Measurements from ENCODE around the gene SEC63.
"Not testable (repeated sequence)": the region's sequence is repeated elsewhere in the genome, so short reads cannot be mapped to it uniquely, and the experiment has no call there.

The SEC63 gene, protein sequence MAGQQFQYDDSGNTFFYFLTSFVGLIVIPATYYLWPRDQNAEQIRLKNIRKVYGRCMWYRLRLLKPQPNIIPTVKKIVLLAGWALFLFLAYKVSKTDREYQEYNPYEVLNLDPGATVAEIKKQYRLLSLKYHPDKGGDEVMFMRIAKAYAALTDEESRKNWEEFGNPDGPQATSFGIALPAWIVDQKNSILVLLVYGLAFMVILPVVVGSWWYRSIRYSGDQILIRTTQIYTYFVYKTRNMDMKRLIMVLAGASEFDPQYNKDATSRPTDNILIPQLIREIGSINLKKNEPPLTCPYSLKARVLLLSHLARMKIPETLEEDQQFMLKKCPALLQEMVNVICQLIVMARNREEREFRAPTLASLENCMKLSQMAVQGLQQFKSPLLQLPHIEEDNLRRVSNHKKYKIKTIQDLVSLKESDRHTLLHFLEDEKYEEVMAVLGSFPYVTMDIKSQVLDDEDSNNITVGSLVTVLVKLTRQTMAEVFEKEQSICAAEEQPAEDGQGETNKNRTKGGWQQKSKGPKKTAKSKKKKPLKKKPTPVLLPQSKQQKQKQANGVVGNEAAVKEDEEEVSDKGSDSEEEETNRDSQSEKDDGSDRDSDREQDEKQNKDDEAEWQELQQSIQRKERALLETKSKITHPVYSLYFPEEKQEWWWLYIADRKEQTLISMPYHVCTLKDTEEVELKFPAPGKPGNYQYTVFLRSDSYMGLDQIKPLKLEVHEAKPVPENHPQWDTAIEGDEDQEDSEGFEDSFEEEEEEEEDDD

DNA sequence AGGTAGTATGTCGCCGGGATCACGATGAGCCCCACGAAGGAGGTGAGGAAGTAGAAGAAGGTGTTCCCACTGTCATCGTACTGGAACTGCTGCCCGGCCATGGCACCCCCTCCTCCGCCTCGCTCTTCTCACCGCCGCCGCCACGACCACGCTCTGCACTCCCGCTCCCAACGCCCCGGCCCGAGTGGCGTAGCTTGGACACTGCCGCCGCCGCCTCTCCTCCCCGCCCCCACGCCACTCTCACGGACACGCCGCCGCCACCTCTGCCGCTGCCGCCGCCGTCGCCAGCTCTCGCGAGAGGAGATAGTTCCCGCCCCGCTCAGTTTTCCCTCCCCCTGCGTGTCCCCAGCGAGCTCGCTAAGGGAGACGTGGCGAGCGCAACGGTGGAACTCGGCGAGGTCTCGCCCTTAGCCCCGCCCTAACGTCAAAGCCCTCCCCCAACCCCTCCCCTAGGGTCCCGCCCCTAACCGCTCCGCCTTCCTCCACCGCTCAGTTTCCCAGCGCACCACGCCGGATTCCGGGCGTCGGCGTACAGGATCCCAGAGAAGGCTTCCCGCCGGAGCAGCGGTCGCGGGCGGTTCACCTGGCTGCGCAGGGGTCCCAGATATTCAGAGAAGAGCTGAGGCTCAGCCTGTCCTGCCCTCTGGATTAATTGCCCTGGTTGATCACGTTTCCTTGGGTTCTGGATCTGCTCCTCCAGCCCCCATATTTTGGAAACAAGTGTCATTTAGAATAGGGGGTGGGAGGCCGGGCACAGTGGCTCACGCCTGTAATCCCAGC lies at the start of gene SEC63:
SEC63 (minus strand) TSS at position 300 of the 780 bp plus-strand sequence; CDS start at position 101, 199 bp downstream.
- DNase-seq: peak; percentile 89

DNA sequence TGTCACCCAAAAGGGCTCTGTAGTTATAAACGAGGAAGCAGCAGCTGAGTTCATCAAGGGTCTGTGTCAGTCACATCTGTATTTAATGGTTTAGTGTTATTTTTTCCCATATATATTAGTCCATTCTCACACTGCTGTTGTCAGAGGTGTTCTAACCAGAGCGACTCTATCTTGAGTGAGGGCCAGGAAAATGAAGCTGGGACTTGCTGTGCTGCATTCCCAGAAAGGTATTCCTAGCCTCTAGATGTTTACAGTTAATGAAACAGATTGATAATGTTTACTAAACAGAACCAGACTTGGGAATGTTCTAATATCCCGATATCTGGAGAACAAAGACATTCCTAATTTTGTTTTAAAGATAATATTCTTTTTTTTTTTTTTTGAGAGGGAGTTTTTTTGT lies 48.0 kb upstream of the SEC63 start:
- DNase-seq: no peak

DNA sequence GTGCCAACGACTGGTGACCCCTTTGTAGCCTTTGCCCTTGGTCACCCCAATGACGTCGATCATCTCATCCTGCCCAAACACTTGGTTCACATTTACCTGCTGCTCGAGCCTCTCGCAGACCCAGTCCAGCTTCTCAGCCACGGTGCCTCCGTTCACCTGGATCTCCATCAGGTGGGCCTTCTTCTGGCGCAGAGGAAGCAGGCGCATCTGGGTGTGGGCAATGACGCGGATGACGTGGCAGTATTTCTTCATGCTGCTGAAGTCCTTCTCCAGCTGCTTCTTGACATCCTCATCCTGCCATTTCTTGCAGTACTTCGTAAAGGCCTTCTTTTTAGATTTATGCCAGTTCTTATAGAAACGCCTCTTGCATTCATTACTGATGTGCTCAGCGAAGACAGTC lies 46.9 kb upstream of the SEC63 start:
- DNase-seq: no peak

DNA sequence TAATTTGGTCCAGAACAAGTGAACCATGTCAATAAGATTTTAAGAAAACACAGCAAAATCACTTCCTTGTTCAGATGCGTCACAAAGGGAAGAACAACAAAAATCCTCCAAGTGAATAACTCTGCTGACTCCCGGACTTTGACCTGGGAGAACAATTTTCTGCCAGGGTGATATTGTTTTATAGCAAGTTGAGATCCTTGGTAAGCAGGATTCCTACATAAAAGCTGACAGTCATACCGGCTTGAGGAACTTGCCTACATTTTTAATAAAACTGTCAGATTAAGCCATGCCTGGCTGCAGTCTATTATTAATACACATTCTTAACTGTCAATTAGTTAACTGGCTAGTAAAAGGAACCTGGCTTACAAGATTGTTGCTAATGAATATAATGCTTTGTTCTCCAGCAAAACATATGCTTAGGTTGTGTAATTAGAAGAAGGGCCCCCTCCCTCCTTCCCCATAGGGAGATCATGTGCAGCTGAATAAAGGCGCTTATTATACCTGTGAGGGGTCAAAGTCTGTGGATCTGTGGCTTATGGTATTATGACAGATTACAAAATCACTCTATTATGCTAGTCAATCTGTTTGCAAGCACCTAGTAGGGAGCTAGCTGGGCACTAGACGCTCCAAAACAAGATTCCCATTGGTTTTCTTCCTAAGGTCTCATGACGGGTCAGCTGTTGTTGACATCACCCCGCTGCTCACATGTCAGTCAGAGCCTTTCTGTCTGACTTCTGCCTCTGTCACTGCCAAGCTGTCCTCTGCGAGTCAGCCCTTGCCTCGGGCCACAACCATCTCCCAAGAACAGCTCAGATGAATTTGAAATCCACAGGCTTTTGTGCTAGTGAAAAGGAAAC lies 44.6 kb upstream of the SEC63 start:
- DNase-seq: peak; percentile 76

DNA sequence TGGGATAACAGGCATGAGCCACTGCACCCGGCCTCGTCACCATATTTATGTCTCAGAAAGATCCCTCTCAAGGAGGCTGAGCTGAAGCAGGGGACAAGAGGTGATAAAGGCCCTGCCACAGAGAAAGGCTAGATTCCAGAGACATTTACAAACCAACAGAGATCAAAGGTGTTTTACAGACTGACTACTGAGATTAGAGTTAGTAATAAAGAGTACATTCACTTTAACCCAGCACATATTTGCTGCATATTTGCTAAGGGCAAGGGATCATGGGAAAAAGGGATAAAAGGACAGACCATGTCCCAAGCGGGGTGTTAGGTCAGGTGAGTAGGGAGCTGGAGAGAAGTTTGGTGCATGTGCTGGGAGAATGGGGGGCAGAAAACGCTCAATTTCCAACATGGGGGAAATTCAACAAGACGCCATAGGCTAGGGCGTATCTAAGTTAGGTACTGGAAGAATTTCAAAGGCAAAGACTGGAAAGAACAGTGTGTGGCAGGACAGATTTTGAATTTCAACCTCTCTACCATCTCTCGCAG lies 43.8 kb upstream of the SEC63 start:
- DNase-seq: no peak

DNA sequence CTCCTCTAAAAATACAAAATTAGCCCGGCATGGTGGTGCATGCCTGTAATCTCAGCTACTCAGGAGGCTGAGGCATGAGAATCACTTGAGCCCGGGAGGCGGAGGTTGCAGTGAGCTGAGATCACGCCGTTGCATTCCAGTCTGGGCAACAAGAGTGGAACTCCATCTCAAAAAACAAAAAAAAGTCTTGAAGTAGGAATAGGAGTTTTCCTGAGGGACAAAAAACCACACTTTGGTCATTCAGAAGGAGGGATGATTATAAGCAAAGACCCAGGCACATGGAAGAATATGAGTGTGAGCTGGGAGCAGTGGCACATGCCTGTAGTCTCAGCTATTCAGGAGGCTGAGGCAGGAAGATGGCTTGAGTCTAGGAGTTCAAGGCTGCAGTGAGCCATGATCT lies 42.3 kb upstream of the SEC63 start:
- not testable (repeated sequence) for DNase-seq

DNA sequence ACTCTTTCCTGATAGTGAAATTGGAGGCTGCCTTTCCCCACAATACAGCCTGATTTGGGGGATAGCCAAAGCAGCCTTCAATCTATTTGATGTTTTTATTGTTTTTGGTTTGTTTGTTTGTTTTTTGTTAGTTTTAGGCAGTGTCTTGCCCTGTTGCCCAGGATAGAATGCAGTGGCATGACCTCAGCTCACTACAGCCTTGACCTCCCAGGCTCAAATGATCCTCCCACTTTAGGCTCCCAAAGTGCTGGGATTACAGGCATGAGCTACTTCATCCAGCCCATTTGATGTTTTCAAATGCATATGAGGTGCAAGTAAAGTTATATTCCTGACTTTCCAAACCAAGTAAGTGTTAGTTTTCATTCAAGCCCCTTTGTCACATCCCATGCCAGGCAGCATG lies 41.3 kb upstream of the SEC63 start:
- DNase-seq: no peak

DNA sequence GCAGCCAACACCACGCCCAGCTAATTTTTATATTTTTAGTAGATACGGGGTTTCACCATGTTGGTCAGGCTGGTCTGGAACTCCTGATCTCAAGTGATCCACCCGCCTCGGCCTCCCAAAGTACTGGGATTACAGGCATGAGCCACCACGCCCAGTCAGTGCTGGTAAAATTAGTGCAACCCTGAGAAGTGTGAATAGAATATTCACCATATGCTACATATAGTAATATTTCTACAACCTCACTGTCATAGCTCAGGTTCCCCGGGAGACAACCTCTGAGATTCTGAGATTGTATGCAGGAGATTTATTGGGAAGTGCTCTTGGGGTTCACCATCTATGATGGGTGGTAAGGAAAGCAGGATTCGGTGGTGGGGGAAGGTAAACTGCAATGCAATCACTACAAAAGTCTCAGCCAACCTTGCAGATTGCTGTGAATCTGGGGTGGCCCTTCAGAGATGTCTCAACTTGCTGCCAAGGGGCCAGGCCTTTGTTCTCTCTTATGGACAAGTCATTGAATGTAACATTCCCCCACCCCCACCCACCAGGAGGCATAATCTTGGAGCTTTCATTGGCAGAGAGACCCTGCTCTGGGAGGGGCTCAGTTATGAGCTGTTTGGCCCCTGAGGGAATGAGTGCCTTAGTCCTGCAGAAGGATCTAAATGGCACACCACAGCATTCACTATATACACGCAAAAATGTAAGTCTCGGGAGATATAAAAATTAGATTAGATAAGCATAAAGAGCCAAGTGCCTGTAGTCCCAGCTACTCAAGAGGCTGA lies 34.0 kb upstream of the SEC63 start:
- no peak for DNase-seq

DNA sequence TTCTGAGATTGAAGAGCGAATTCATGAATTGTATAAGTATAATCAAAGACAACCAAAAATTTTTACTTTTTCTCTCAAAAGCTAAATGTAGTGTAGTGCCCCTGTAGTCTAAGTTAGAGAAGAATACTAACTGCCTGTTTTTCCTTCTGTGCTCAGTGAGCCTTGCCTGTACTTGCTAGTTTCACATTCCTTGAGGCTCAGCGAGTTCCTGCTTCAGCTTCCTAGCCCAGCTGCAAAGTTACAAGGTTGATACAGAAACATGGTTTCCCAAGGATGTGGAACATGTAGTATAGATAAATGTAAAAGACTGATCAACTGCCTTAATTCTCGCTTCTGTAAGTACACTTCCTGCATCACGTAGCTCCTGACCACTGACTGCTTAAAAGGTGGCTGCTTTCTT lies 33.1 kb upstream of the SEC63 start:
- DNase-seq: no peak

DNA sequence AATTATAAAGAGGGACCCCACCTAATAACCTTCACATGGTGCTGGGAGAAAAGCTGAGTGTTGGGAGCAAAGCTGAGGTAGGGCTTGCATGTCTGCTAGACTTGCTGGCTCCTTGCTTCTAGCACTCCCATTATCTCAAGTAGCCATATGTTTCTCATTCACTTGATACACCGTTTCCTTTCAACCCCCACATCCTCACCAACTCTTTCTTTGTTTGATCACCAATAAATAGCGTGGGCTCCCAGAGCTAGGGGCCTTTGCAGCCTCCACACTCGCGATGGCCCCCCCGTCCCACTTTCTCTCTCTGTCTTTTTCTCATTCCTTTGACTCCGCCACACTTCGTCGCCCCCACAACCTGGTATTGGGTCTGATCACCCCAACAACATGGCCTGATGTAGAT lies 32.6 kb upstream of the SEC63 start:
- DNase-seq: not testable (repeated sequence)

DNA sequence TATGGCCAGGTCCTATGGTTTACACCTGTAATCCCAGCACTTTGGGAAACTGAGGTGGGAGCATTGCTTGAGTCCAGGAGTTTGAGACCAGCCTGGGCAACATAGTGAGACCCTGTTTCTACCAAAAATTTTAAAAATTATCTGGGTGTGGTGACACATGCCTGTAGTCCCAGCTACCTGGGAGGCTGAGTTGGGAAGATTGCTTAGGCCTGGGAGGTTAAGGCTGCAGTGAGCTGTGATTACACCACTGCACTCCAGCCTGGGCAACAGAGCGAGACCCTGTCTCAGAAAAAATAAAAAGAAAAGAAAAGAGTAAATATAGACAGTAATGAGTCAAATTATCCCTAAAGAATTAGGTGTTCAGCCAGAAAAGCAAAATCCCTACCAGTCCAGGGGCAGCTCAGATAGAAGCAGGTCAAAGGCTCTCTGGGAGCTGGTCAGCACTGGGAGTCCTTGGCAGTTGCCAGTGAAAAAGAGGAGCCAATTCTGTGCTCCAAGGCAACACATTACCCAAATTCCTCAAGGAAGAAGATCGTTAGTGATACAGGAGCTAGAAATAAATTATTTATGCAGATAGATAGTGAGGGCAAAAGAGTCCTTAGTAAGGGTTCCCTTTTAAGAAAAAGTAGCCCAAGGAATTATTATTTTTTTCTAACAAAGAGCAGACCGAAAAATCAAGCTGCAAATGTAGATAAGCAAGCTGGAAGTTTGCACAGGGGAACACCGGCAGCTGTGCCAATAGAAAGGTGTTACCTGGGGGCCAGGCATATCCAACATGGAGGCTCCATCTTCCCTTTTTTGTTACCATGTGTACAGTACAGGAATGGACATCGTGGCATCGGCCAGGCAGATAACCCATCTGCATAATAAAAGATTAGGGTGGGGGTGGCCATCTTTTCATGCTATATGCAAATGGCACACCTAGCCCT lies 31.4 kb upstream of the SEC63 start:
- no peak for DNase-seq

DNA sequence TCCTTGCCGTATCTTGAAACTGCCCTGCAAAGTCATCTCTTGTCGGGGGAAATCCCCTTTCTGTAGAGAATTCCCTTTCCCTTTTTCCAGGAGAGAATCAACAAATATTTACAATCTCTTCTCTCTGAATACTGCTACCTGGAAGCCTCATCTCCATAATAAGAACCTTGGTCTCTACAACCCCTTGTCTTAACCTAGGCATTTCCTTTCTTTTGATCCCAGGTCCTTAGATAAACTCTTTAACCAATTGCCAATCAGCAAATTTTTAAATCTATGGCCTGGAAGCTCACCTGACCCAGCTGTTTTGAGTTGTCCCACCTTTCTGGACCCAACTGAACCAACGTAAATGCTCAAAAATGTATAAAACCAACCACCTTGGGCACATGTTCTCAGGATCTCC lies 30.6 kb upstream of the SEC63 start:
- DNase-seq: no peak

DNA sequence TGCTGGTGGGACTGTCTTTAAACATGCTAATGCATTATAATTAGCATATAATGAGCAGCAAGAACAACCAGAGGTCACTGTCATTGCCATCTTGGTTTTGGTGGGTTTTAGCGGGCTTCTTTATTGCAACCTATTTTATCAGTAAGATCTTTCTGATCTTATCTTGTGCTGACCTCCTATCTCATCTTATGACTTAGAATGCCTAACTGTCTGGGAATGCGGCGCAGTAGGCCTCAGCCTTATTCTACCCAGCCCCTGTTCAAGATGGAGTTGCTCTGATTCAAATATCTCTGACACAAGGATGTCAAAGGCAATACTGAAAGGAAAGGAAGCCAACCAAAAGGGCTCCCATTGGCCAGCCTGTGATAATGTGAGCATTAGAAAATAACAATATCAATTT lies 29.8 kb upstream of the SEC63 start:
- no peak for DNase-seq

DNA sequence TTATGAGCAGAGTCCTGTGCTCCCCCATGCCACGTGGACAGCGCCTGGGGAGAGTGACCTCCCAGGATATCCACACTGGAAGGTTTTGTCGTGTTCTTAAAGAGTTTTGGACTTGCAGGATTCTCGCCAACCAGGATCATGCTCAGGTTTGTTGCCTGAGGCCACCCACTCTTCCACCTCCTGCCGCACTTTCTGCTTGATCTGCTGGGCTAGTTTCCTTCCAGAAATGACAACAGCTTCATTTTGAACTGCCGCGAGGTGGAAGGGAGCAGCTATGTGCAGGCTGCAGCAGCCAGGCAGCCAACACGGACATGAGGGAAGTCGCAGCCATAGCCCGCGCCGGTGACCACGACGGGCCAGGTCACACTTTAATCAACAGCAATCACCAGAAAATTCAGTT lies 27.7 kb upstream of the SEC63 start:
- no peak for DNase-seq

DNA sequence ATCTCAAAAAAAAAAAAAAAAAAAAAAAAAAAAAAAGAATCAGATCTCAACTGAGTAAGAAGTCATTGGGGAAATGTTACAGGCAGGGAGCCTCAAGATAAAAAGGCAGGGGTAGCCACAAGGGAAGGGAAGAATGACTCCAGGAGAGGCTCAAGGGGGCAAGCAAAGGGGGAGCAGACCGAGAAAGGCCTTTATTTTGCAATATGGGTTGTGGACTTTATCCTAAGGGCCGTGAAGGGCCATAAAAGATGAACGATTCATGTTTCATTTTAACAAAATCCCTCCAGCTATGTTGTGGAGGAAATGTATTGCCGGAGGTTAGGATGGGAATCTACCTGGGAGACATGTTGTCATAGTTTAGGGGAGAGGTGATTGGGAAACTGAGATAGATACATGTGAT lies 25.8 kb upstream of the SEC63 start:
- no peak for DNase-seq

DNA sequence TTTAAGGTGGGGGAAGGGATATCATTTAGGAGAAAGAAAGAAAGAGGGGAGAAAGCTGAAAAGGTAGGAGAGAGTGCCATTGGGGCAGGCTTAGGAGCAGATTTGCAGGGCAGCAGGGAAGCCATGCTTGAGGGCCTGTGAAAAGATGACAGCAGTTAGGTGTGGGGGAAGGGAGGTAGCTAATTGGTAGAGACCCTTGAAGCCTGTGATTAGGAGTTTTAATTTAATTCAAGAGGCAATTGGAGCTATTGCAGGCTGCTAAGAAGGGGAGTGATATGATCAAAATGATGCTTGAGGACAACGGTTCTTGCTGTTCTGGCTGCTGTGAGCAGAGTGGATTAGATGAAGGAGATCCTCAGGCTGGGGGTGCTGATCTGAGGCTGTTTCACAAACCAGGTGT lies 24.5 kb upstream of the SEC63 start:
- no peak for DNase-seq

DNA sequence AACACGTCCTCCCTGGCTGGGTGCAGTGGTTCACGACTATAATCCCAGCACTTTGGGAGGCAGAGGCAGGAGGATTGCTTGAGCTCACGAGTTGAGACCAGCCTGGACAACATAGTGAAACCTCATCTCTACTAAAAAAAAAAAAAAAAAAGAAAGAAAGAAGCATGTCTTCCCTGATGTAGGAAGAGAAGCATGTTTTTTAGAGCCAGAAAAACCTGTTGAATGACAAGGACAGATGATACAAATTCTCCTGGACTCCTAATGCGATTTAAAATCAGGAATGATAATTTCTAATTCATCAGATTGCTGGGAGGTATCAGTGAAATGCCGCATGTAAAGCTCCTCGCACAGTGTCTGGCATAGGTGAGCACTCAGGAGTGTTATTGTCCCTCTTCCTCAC lies 23.7 kb upstream of the SEC63 start:
- DNase-seq: no peak

DNA sequence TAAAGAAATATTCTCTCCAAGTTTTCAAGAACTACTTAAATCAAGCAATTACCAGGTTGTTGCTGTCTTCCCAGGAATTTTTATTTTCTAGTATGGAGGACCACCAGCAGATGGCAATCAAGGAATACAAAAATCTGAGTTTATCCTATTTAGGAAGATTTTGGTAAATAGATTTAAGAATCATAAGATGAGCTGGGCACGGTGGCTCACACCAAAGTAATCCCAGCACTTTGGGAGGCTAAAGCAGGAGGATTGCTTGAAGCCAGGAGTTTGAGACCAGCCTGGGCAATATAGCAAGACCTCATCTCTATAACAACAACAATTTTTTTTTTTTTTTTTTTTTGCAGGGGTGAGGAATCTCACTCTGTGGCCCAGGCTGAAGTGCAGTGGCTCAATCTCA lies 19.3 kb upstream of the SEC63 start:
- peak; percentile 11 for DNase-seq

DNA sequence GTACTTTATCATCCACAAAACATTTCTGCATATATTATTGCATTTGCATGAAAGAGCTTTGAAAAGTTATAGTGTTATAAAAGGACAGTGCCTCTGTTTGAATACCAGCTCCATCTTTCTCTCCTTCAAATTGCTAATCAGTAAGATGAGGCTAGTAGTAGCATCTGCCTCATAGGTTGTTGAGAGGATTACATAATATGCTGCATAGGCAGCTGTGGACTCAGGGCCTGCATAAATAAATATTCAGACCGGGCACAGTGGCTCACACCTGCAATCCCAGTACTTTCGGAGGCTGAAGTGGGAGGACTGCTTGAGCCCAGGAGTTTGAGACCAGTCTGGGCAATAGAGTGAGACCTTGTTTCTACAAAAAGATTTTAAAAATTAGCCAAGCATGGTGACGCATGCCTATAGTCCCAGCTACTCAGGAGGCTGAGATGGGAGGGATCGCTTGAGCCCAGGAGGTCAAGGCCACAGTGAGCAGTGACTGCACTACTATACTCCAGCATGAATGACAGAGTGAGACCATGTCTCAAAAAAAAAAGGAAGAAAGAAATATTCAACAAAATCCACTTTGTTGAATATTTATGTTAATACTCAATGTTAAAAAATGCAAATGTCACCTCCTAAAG lies 18.3 kb upstream of the SEC63 start:
- DNase-seq: peak; percentile 14

DNA sequence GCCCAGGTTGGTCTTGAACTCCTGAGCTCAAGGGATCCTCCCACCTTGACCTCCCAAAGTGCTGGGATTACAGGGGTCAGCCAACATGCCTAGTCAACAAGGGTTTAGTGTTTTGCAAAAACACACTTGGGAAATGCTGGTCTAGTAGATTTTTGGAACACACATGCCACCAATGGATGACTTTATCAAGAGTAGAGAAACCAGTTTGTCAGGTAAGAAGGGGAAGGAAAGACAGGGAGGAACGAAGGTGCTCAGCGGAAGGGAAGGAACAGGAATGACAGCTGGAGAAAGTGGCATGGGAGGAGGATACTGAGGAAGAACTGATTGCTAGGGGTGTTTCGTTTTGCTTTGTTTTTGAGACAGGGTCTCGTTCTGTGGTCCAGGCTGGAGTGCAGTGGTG lies 15.6 kb upstream of the SEC63 start:
- DNase-seq: no peak

Data from NCI-H526 treated with DMSO at 0.1 percent for 48 hours (cell line).